ENCODE measurements around the gene OR14A2. TPM values are rescaled to one million over a fixed set of nuclear protein-coding genes. Genes with fewer than 3 reads are reported as not detected.

The OR14A2 gene
- not detected in 2 replicates for total RNA-seq

DNA sequence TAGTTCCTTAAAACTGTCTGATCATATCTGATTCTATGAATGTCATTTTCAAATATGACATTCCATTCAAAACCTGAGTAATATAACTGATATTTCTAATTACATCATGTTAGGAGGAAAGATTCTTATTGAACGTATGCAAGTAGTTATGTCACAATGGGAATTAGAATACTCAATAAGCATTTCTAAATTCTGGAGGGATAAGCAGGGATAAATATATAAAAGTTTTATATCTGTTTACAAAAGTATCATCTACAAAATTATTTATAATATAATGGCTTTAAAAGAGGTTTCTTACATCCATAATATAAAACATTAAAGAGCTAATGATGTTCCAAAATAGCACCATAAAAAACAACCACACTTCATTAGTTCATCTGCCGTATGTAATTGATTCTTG, at the start of gene OR14A2:
Gene OR14A2 (minus strand): TSS at position 101 of the 400 bp plus-strand sequence.

GRCh38 chr1:247760456-247760855, 12.5 kb upstream of the OR14A2 start, which contains the start of gene OR1C1:
OR1C1 (minus strand) TSS chr1:247760556; CDS start chr1:247758406, 2,150 bp downstream.

GRCh38 chr1:247738315-247738714, 9.6 kb downstream of the OR14A2 start, which contains the start of gene OR14K1:
OR14K1 (plus strand) TSS chr1:247738615; CDS start chr1:247738615, 0 bp downstream.

GRCh38 chr1:247716546-247716945, 31.4 kb downstream of the OR14A2 start, which contains the start of gene OR6F1:
OR6F1 (minus strand) TSS chr1:247716646; CDS start chr1:247712755, 3,891 bp downstream.

DNA sequence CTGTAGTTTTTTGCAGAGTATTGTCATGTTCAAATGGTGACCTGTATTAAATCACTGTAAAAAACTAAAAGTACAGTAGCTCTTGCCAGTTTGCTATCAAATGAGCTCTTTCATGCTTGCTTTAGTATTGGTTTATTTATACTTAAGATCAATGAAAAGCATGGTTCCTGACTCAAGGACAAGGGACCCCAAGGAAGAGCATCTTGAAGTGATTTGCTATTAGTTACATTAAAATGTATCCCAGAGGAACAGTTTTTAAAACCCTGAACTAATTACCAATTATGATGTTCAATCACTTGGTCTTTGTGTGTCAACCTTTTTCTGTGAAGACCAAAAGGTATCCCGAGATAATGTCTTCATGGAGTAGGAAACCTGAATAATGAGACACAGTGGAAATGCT, 68.3 kb downstream of the OR14A2 start, which contains the start of gene OR13G1:
Gene OR13G1 (minus strand): TSS at position 101 of the 400 bp plus-strand sequence. CDS start 6,698 bp downstream, outside the sequence.

Other genes with a start within 250 kb of the OR14A2 start
- not detected in 2 replicates for gene OR2C3, start 211.7 kb downstream of the OR14A2 start, total RNA-seq
- not detected in 2 replicates for gene GCSAML, start 199.0 kb downstream of the OR14A2 start, total RNA-seq
- not detected in 2 replicates for gene OR2G2, start 159.8 kb downstream of the OR14A2 start, total RNA-seq
- not detected in 2 replicates for gene OR2G3, start 142.6 kb downstream of the OR14A2 start, total RNA-seq
- not detected in 2 replicates for gene OR13G1, start 68.4 kb downstream of the OR14A2 start, total RNA-seq
- gene OR6F1, start 31.5 kb downstream of the OR14A2 start, total RNA-seq: not detected in 2 replicates
- gene OR14K1, start 9.5 kb downstream of the OR14A2 start, total RNA-seq: not detected in 2 replicates
- gene OR1C1, start 12.4 kb upstream of the OR14A2 start, total RNA-seq: not detected in 2 replicates
- gene OR14A16, start 76.0 kb upstream of the OR14A2 start, total RNA-seq: not detected in 2 replicates
- gene OR11L1, start 93.8 kb upstream of the OR14A2 start, total RNA-seq: not detected in 2 replicates
- 0.24 TPM in 1 of 2 replicates, not detected in the other for gene TRIM58, start 109.0 kb upstream of the OR14A2 start, total RNA-seq
- gene OR2W3, start 147.4 kb upstream of the OR14A2 start, total RNA-seq: not detected in 2 replicates
- gene OR2T8, start 172.1 kb upstream of the OR14A2 start, total RNA-seq: not detected in 2 replicates
- gene OR2AJ1, start 176.7 kb upstream of the OR14A2 start, total RNA-seq: not detected in 2 replicates
- gene OR2L8, start 200.7 kb upstream of the OR14A2 start, total RNA-seq: not detected in 2 replicates
- gene OR2AK2, start 217.1 kb upstream of the OR14A2 start, total RNA-seq: not detected in 2 replicates